A549 treated with CpdA at 1 μM for 4 hours (cell line): ENCODE results near the gene WNT5A. TPM values are rescaled to one million over a fixed set of nuclear protein-coding genes. Genes with fewer than 3 reads are reported as not detected.

Experiments
- total RNA-seq: library from RNA; stranded (reverse); fragments of 200-300 nt; extraction: Qiagen RNA extraction; gene quantifications from 5 replicates; pipeline ENCODE4 v1.2.3, GENCODE V29; 2022; ENCODE audit warnings: low read depth

Gene WNT5A
- 0.44 to 0.89 TPM (median 0.74 TPM) in 5 replicates for total RNA-seq

GRCh38 chr3:55486857-55487380, at the start of gene WNT5A:
TSS of gene WNT5A (minus strand) at chr3:55487306. CDS start at chr3:55486985, 321 bp downstream.

